Ishikawa (cell line): ENCODE data around the gene SEPTIN5.

Source experiments
- CEBPB ChIP-seq: IDR thresholded peaks from 2 replicates; pipeline ENCODE4 v1.6.1; 2012
- CREB1 ChIP-seq: IDR thresholded peaks from 2 replicates; pipeline ENCODE4 v1.6.1; 2012; ENCODE audit warnings: low read depth
- EGR1 ChIP-seq: IDR thresholded peaks from 2 replicates; pipeline ENCODE4 v1.6.1; 2012
- EP300 ChIP-seq: IDR thresholded peaks from 2 replicates; pipeline ENCODE4 v1.6.1; 2012; ENCODE audit warnings: borderline replicate concordance
- FOXM1 ChIP-seq: IDR thresholded peaks from 2 replicates; pipeline ENCODE4 v1.6.1; 2012; ENCODE audit warnings: low read depth, borderline replicate concordance
- MAX ChIP-seq: IDR thresholded peaks from 2 replicates; pipeline ENCODE4 v1.6.1; 2012
- NFIC ChIP-seq: IDR thresholded peaks from 2 replicates; pipeline ENCODE4 v1.6.1; 2012
- RAD21 ChIP-seq: IDR thresholded peaks from 2 replicates; pipeline ENCODE4 v1.6.1; 2012; ENCODE audit warnings: low read depth
- REST ChIP-seq: IDR thresholded peaks from 2 replicates; pipeline ENCODE4 v1.6.1; 2012; ENCODE audit warnings: low read depth, mild to moderate bottlenecking
- TAF1 ChIP-seq: IDR thresholded peaks from 2 replicates; pipeline ENCODE4 v1.6.1; 2012; ENCODE audit warnings: low read depth, mild to moderate bottlenecking
- TCF12 ChIP-seq: IDR thresholded peaks from 2 replicates; pipeline ENCODE4 v1.6.1; 2012; ENCODE audit warnings: low read depth
- TEAD4 ChIP-seq: IDR thresholded peaks from 2 replicates; pipeline ENCODE4 v1.6.1; 2012
- USF1 ChIP-seq: IDR thresholded peaks from 2 replicates; pipeline ENCODE4 v1.6.1; 2012
- YY1 ChIP-seq: IDR thresholded peaks from 2 replicates; pipeline ENCODE4 v1.6.1; 2012; ENCODE audit warnings: low read depth
- ZBTB7A ChIP-seq: IDR thresholded peaks from 2 replicates; pipeline ENCODE4 v1.6.1; 2012; ENCODE audit warnings: low read depth

The SEPTIN5 gene

GRCh38 chr22:19689408-19689807 lies 24.9 kb upstream of the SEPTIN5 start:
- TF ChIP-seq EGR1 (no peak), ZBTB7A (no peak), TAF1 (no peak), YY1 (no peak), USF1 (no peak), MAX (no peak), TCF12 (no peak), EP300 (no peak), TEAD4 (no peak), CEBPB (no peak)

- TF ChIP-seq ZBTB7A (no peak), FOXM1 (no peak), MAX (no peak), NFIC (no peak), YY1 (no peak), REST (no peak), RAD21 (no peak), TCF12 (no peak), TEAD4 (no peak)
Measured at GRCh38 chr22:19691007-19691720, 23.1 kb upstream of the SEPTIN5 start.

- peak; percentile 63 for TF ChIP-seq TEAD4
- TF ChIP-seq TCF12 = peak; percentile 35; the same call in 1 of the 2 replicates
- TF ChIP-seq REST = no peak
- TF ChIP-seq MAX = peak; percentile 73
- TF ChIP-seq TAF1 = peak; percentile 27; the same call in 1 of the 2 replicates
- no peak for TF ChIP-seq NFIC
- no peak for TF ChIP-seq USF1
- TF ChIP-seq ZBTB7A = peak; percentile 40; the same call in 1 of the 2 replicates
Measured at GRCh38 chr22:19691721-19692341, 22.5 kb upstream of the SEPTIN5 start.

- TF ChIP-seq ZBTB7A (no peak), TEAD4 (no peak), TCF12 (no peak), CREB1 (no peak), REST (no peak), YY1 (no peak), EP300 (no peak), RAD21 (no peak), MAX (no peak), NFIC (no peak), TAF1 (no peak), CEBPB (no peak)
Measured at GRCh38 chr22:19693581-19693980, 20.7 kb upstream of the SEPTIN5 start.
